CD1c-positive myeloid dendritic cell (primary cell): ENCODE data around the gene CGB5.
"Not testable (repeated sequence)": the region's sequence is repeated elsewhere in the genome, so short reads cannot be mapped to it uniquely, and the experiment has no call there.

Experiments used
- DNase-seq: peaks from one replicate; pipeline ENCODE4 v3.0.0-alpha.2; 2016; ENCODE audit errors: extremely low spot score

Gene CGB5

DNA sequence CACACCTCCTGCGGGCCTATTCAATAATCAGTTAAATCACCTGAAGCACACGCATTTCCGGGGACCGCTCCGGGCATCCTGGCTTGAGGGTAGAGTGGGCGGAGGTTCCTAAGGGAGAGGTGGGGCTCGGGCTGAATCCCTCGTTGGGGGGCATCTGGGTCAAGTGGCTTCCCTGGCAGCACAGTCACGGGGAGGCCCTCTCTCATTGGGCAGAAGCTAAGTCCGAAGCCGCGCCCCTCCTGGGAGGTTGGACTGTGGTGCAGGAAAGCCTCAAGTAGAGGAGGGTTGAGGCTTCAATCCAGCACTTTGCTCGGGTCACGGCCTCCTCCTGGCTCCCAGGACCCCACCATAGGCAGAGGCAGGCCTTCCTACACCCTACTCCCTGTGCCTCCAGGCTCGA lies at the start of gene CGB5:
Gene CGB5 (plus strand): TSS at position 301 of the 400 bp plus-strand sequence. CDS start 362 bp downstream, outside the sequence.
- DNase-seq = not testable (repeated sequence)

DNA sequence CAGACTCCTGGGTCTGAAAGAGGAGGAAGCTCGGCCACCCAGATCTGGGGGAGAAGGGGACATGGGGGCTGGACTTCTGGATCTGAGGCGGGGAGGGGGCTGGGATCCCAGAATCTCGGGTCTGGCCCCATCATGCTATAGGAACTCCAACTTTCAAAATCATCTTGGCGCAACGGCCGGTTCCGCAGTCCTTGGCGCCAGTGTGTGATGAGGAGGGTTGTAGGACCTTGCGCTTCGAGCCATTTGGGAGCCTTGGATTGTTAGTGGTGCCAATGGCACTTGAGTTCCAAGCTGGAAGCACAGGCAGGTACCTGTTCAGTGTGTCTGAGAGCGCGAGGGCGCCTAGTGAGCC lies 49.6 kb upstream of the CGB5 start:
- DNase-seq = no peak

GRCh38 chr19:48997972-48998371 lies 45.7 kb upstream of the CGB5 start:
- peak; percentile 56 for DNase-seq

- DNase-seq = peak; percentile 71
Observed at GRCh38 chr19:48999481-49000325, 43.9 kb upstream of the CGB5 start.

GRCh38 chr19:49004133-49004532 lies 39.5 kb upstream of the CGB5 start:
- DNase-seq = no peak

GRCh38 chr19:49004964-49005614 lies 38.6 kb upstream of the CGB5 start:
- no peak for DNase-seq

- no peak for DNase-seq
Observed at GRCh38 chr19:49006905-49007304, 36.7 kb upstream of the CGB5 start.

- DNase-seq = no peak
Observed at GRCh38 chr19:49009828-49010227, 33.8 kb upstream of the CGB5 start.

DNA sequence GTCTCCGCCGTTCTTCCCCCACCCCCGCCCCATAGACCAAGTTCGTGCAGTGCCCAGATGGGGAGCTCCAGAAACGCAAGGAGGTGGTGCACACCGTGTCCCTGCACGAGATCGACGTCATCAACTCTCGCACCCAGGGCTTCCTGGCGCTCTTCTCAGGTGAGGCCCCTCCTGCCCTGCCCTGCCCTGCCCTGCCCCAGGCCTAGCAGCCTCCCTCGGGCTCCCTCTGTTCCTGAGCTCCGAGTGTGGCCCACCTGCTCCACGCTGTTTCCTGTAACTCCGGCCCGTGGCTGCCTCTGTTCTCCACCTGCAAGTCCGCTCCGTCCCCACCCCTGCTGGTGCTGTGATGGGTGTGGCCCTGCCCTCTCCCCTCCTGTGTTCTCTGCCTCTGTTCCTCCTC lies 33.2 kb upstream of the CGB5 start:
- DNase-seq = no peak

GRCh38 chr19:49011194-49011593 lies 32.5 kb upstream of the CGB5 start:
- no peak for DNase-seq

- no peak for DNase-seq
Observed at GRCh38 chr19:49014123-49014869, 29.4 kb upstream of the CGB5 start.

DNA sequence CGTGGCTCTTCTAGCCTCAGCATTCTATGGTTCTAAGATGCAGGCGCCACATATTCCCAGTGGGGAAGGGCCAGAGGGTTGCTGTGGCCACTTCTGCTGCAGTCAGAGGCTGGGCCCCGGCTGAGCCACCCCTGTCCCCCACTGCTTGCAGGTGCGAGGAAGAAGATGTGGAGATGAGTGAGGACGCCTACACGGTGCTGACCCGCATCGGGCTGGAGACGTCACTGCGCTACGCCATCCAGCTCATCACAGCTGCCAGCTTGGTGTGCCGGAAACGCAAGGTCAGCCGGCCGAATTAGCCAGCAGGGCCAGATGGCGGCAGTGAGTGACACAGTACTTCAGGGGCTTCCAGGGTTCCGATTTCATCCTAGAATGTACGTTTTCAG lies 28.8 kb upstream of the CGB5 start:
- no peak for DNase-seq

GRCh38 chr19:49016067-49016839 lies 27.4 kb upstream of the CGB5 start:
- no peak for DNase-seq

- no peak for DNase-seq
Observed at GRCh38 chr19:49017041-49017665, 26.5 kb upstream of the CGB5 start, which contains the start of gene LHB. Gene LHB (minus strand): TSS chr19:49017091. CDS start chr19:49017081, 10 bp downstream.

DNA sequence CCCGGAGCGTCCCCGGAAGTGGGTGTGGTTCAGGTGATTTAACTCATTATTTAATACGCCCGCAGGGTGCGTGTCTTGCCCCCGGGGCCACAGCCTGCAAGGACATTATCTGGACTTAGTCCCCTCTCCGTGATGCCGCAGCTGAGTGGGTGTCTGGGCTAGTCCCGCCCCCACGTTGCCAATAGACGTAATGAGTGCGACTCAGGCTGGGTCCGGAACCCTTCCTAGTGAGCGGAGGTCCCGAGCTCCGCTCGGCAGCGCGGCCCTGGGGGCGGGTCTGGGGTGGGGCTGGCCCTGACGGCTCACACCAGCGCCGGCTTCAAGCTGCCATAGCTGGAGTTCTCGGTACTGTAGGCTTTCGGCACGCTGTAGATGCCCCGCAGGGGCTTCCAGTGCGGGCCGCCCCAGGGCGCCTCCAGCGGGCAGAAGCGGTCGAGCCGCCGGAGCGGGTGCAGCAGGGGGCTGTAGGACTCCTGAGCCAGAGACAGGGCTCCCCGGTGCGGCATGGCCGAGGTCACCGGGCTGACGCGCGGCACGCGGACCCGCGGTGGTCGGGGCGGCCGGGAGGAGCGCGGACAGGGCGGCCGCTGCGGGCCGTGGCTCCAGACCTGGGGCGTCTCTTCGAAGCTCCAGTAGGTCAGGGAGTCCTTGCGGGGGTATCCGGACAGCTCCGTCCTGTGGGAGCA lies 25.8 kb upstream of the CGB5 start:
- peak; percentile 68 for DNase-seq

DNA sequence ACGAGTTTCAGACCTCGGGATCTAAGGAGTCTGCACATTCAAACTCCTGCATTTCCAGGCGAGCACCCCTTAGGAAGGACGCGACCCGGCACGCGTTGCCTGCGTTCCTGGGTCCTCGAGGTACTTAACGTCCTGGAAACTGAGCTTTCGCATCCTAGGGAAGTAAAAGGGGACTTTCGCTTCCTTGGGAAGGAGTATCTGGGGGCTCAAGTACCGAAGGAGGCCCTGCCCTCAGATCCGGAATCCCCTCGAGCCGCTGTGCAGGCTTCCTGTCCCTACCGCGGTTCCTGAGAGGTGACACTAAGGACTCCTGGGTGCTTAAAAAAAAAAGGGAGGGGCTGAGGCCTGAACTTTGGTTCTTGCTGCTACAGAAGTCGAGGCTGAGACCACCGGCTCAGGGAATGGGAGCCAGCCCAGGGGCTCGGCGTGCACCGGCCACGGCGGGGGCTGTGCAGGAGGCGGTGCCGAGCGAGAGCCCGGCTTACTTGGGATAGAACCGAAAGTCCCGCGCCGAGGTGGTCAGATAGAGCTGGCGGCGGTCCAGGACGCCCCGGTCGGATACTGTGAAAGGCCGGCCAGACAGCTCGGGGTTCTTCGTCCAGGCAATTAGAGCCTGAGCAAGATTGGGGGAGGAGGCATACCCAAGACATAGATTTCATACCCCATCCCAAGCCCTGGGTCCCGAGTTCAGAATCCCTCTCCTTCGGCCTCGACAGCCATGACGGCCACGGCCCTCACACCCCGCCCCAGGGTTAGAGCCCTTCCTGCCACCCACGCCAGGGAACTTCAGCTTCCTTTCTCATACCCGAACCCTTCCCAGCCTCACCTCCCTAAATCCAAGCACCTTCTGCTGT lies 25.0 kb upstream of the CGB5 start:
- DNase-seq = peak; percentile 1

DNA sequence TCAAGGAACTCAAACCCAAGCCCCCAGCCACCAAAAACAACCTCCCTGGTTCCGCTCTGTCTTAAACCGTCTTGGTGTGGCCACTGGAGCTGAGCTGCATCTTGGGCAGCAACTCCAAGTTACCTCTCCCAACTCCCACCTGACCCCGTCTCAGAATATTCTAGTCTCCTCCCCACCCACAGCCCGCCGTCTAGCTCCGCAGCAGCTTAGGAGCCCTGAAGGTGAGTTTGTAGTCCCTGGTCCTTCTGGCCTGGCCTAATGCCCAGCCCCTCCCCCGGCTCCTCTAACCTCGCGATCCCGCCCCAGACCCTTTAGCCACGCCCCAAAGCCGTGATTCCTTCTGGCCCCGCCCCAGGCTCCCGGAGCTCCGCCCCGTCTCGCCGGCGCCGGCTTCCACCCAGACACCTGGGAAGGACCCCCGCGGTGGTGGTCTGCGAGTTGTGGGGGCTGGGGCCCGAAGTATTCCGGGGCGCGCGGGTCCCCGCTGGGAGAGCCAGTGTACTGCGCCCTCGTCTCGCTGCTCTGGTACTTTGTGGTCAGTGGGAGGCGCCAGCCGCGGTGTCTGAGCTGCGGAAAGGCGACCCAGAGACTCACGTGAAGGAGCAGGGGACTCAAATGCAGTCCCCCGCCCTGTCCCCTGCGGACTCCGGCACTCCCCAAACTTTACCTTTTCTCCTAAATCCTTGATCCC lies 24.3 kb upstream of the CGB5 start:
- DNase-seq = peak; percentile 45

DNA sequence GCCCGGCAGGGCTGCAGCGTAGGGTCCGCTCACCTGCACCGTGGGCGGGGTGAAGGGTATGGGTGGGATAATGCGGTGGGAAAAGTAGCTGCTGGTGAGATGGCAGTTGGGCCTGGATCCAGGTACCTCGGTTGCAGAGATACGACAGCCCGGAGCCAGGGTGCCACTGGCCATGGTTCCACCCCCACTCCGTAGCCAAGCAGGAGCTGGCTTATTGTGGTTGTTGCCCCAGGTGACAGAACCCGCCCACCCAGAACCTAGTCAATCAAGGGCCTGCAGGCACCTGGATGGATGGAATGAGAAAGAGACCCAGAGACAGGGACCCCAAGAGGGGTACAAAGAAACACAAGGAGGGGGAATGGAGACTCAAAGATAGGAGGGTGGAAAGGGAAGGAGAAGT lies 23.3 kb upstream of the CGB5 start:
- DNase-seq = no peak
